Measurements from ENCODE around the gene STK38L. TPM values are rescaled to one million over a fixed set of nuclear protein-coding genes. Genes with fewer than 3 reads are reported as not detected.
A peak's percentile ranks its signal among the peaks of the same experiment; 100 is the strongest.

The STK38L gene
- total RNA-seq, 1 experiment from 2014 or later, result 4.1 TPM

- no peak for DNase-seq
- Histone ChIP-seq H3K4me3 (no peak overlapping the region), H3K36me3 (no peaks in the 10 kb centered on the region), H3K9me3 (no peaks in the 10 kb centered on the region), H3K27me3 (no peaks in the 10 kb centered on the region)
These were observed 46.5 kb downstream of the STK38L start for GRCh38 chr12:27290501-27291168.

GRCh38 chr12:27291862-27292261, 47.8 kb downstream of the STK38L start:
- Histone ChIP-seq H3K27me3 (no peaks in the 10 kb centered on the region), H3K36me3 (no peaks in the 10 kb centered on the region), H3K9me3 (no peaks in the 10 kb centered on the region), H3K4me3 (no peak overlapping the region)
- no peak for DNase-seq

GRCh38 chr12:27292718-27293117, 48.6 kb downstream of the STK38L start:
- H3K4me3 ChIP-seq, result no peak overlapping the region
- H3K9me3 ChIP-seq, result no peaks in the 10 kb centered on the region
- no peaks in the 10 kb centered on the region for H3K27me3 ChIP-seq
- DNase-seq, result no peak
- H3K36me3 ChIP-seq, result no peaks in the 10 kb centered on the region

GRCh38 chr12:27293463-27293862, 49.4 kb downstream of the STK38L start:
- Histone ChIP-seq H3K9me3 (no peaks in the 10 kb centered on the region), H3K27me3 (no peaks in the 10 kb centered on the region), H3K36me3 (no peaks in the 10 kb centered on the region), H3K4me3 (no peak overlapping the region)
- DNase-seq, result peak; percentile 82

- no peaks in the 10 kb centered on the region; the same call in 1 of the 2 replicates for H3K36me3 ChIP-seq
- no peaks in the 10 kb centered on the region for H3K9me3 ChIP-seq
- no peaks in the 10 kb centered on the region for H3K27me3 ChIP-seq
- H3K4me3 ChIP-seq, result no peak overlapping the region
- no peak for DNase-seq
These were observed 52.6 kb downstream of the STK38L start for GRCh38 chr12:27296674-27297073.

- no peaks in the 10 kb centered on the region; the same call in 1 of the 2 replicates for H3K36me3 ChIP-seq
- no peak overlapping the region for H3K4me3 ChIP-seq
- no peak for DNase-seq
- no peaks in the 10 kb centered on the region for H3K9me3 ChIP-seq
- no peaks in the 10 kb centered on the region for H3K27me3 ChIP-seq
These were observed 53.5 kb downstream of the STK38L start for GRCh38 chr12:27297566-27297965.

- H3K9me3 ChIP-seq, result no peaks in the 10 kb centered on the region
- no peaks in the 10 kb centered on the region; the same call in 1 of the 2 replicates for H3K36me3 ChIP-seq
- no peak for DNase-seq
- no peak overlapping the region for H3K4me3 ChIP-seq
- no peaks in the 10 kb centered on the region for H3K27me3 ChIP-seq
These were observed 55.0 kb downstream of the STK38L start for GRCh38 chr12:27299102-27299501.

- no peak for DNase-seq
- Histone ChIP-seq H3K36me3 (no peaks in the 10 kb centered on the region; the same call in 1 of the 2 replicates), H3K4me3 (no peak overlapping the region), H3K9me3 (no peaks in the 10 kb centered on the region), H3K27me3 (no peaks in the 10 kb centered on the region)
These were observed 56.1 kb downstream of the STK38L start for GRCh38 chr12:27300226-27300625.

- Histone ChIP-seq H3K4me3 (no peak overlapping the region), H3K27me3 (no peaks in the 10 kb centered on the region), H3K9me3 (no peaks in the 10 kb centered on the region), H3K36me3 (no peaks in the 10 kb centered on the region; the same call in 1 of the 2 replicates)
- no peak for DNase-seq
These were observed 59.3 kb downstream of the STK38L start for GRCh38 chr12:27303139-27304111.

GRCh38 chr12:27304856-27305255, 60.8 kb downstream of the STK38L start:
- no peaks in the 10 kb centered on the region for H3K27me3 ChIP-seq
- no peak for DNase-seq
- H3K36me3 ChIP-seq, result peaks cover 9% of the 10 kb centered on the region
- H3K9me3 ChIP-seq, result no peaks in the 10 kb centered on the region
- no peak overlapping the region for H3K4me3 ChIP-seq

GRCh38 chr12:27305673-27306456, 61.8 kb downstream of the STK38L start:
- H3K9me3 ChIP-seq, result no peaks in the 10 kb centered on the region

GRCh38 chr12:27309293-27309994, 65.4 kb downstream of the STK38L start:
- peaks cover 9% of the 10 kb centered on the region for H3K36me3 ChIP-seq
- H3K9me3 ChIP-seq, result no peaks in the 10 kb centered on the region
- no peak for DNase-seq
- H3K27me3 ChIP-seq, result no peaks in the 10 kb centered on the region
- no peak overlapping the region for H3K4me3 ChIP-seq

More at GRCh38 chr12:27305673-27306456, 61.8 kb downstream of the STK38L start:
- H3K36me3 ChIP-seq, result peaks cover 9% of the 10 kb centered on the region
- H3K4me3 ChIP-seq, result no peak overlapping the region
- H3K27me3 ChIP-seq, result no peaks in the 10 kb centered on the region
- no peak for DNase-seq

GRCh38 chr12:27309995-27310315, 65.9 kb downstream of the STK38L start:
- Histone ChIP-seq H3K4me3 (no peak overlapping the region), H3K27me3 (no peaks in the 10 kb centered on the region), H3K9me3 (no peaks in the 10 kb centered on the region), H3K36me3 (peaks cover 9% of the 10 kb centered on the region)
- DNase-seq, result no peak

GRCh38 chr12:27316947-27317346, 72.9 kb downstream of the STK38L start:
- H3K36me3 ChIP-seq, result no peaks in the 10 kb centered on the region
- H3K4me3 ChIP-seq, result no peak overlapping the region
- no peaks in the 10 kb centered on the region for H3K27me3 ChIP-seq
- no peak for DNase-seq
- no peaks in the 10 kb centered on the region for H3K9me3 ChIP-seq

- Histone ChIP-seq H3K4me3 (no peak overlapping the region), H3K36me3 (no peaks in the 10 kb centered on the region), H3K9me3 (no peaks in the 10 kb centered on the region), H3K27me3 (no peaks in the 10 kb centered on the region)
- no peak for DNase-seq
These were observed 75.3 kb downstream of the STK38L start for GRCh38 chr12:27319409-27319808.

GRCh38 chr12:27319848-27320247, 75.8 kb downstream of the STK38L start:
- H3K27me3 ChIP-seq, result no peaks in the 10 kb centered on the region
- no peaks in the 10 kb centered on the region for H3K9me3 ChIP-seq
- H3K4me3 ChIP-seq, result no peak overlapping the region
- DNase-seq, result no peak
- H3K36me3 ChIP-seq, result no peaks in the 10 kb centered on the region
